ENCODE data around the gene CARD6. TPM values are rescaled to one million over a fixed set of nuclear protein-coding genes. Genes with fewer than 3 reads are reported as not detected.

CARD6 gene
- total RNA-seq, 4 donors from 2014 or later: 15.9 to 32.1 (median 21.0) TPM

DNA sequence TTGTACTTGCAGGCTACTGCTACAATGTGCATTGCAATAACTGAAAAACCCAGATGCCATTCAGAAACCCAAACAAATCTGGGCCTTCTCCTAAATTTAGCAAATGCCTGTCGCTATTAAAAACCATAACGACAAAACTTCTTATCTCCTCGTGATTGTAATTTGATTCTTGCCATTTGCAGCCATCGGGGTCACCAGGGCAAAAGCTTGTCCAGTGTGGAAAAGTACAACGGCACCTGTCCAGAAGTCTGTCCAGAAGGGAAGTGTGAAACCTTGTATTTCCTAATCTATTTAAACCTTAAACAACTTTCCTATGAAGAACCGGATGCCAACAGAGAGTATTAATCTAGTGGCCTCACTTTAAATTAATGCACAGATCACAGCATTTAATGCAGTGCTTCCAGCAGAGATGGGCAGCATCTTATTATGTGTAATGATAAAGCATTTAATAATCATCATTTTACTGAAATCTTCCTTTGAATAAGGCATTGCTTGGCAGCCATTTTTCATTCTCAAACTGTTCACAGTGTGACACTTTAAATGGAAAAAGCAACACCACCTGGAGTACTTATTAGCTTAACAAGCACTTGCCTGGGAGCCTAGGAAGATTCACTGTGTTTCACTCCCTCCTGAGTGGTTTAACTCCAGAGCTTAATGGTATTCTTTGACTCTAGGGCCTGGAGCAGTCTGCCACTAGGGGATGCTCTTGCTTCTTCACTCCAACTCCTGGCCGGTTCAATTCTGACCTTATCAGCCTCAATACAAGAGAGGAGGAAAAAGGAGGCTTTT lies 63.2 kb downstream of the CARD6 start:
- 53 to 61% methylated on average over 7 of the region's 7 CpGs for WGBS, 2 donors
- TF ChIP-seq CTCF (IDR thresholded peaks at IDR 0.05): peak; percentile 39 to 73 (median 54)
- TF ChIP-seq POLR2A (IDR thresholded peaks at IDR 0.05): no peak
- intact Hi-C loops (cut with DNase I): no loop called here

DNA sequence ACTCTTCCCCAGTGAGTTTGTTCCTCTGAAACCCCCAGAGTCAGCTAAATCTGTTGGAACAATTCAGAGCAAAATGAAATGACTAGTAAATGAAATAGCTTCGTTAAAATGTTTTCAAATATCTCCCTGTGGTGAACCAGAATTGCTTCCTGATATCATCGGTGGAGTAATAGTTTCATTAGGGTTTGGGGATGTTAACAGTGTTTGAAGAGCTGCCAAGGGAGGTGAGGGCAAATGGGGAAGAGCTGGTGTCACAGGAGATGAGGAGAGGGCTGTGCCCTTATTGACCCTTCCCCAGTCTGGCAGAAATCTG lies 63.8 kb downstream of the CARD6 start:
- intact Hi-C loops (cut with DNase I): no loop called here
- Histone ChIP-seq H3K9me3 (no peaks in the 10 kb centered on the region), H3K4me3 (replicated peaks in 1 of 3) (no peak overlapping the region), H3K36me3 (no peaks in the 10 kb centered on the region), H3K27ac (peak overlapping the region in 2 of 3 donors; percentile 24 to 32), H3K27me3 (no peaks in the 10 kb centered on the region), H3K4me1 (no peaks in the 10 kb centered on the region)
- WGBS, 2 donors: 35 to 45% methylated on average over 2 of the region's 2 CpGs
- TF ChIP-seq CTCF (IDR thresholded peaks at IDR 0.05) (no peak), POLR2A (IDR thresholded peaks at IDR 0.05) (no peak)
- DNase-seq: no peak

More for the DNA sequence above, 63.2 kb downstream of the CARD6 start:
- Histone ChIP-seq H3K27ac (peak overlapping the region in 1 of 3 donors; percentile 32), H3K36me3 (no peaks in the 10 kb centered on the region), H3K9me3 (no peaks in the 10 kb centered on the region), H3K4me1 (no peaks in the 10 kb centered on the region), H3K27me3 (no peaks in the 10 kb centered on the region), H3K4me3 (replicated peaks in 1 of 3) (no peak overlapping the region)
- DNase-seq: peak; percentile 17 to 35

- no peak for DNase-seq
- TF ChIP-seq POLR2A (IDR thresholded peaks at IDR 0.05) (no peak), CTCF (IDR thresholded peaks at IDR 0.05) (no peak)
- Histone ChIP-seq H3K9me3 (no peaks in the 10 kb centered on the region), H3K27me3 (no peaks in the 10 kb centered on the region), H3K4me3 (replicated peaks in 1 of 3) (no peak overlapping the region), H3K27ac (no peak overlapping the region), H3K36me3 (no peaks in the 10 kb centered on the region), H3K4me1 (no peaks in the 10 kb centered on the region)
- intact Hi-C loops (cut with DNase I): no loop called here
- 77 to 91% methylated on average over 1 of the region's 1 CpG for WGBS, 2 donors
Observed at GRCh38 chr5:40906351-40906751, 65.2 kb downstream of the CARD6 start.

GRCh38 chr5:40909264-40909663 lies 68.1 kb downstream of the CARD6 start, which contains the start of gene C7:
TSS of gene C7 (plus strand) at chr5:40909497. CDS start at chr5:40909611, 114 bp downstream.
- intact Hi-C loops (cut with DNase I): no loop called here

More at GRCh38 chr5:40909264-40909663, 68.1 kb downstream of the CARD6 start, which contains the start of gene C7:
- Histone ChIP-seq H3K27me3 (no peaks in the 10 kb centered on the region), H3K4me1 (no peaks in the 10 kb centered on the region), H3K27ac (peak within 1 kb of the TSS in 1 of 3 donors; percentile 4), H3K9me3 (no peaks in the 10 kb centered on the region), H3K4me3 (replicated peaks in 1 of 3) (no peak within 1 kb of the TSS), H3K36me3 (no peaks in the 10 kb centered on the region)
- TF ChIP-seq POLR2A (IDR thresholded peaks at IDR 0.05): no peak
- no peak for TF ChIP-seq CTCF (IDR thresholded peaks at IDR 0.05)
- DNase-seq: no peak
- WGBS, 2 donors: 19 to 21% methylated on average over 3 of the region's 3 CpGs

Data from thyroid gland (tissue), 4 donors.